Measurements from ENCODE around the gene C1QTNF9.
"Not testable (repeated sequence)": the region's sequence is repeated elsewhere in the genome, so short reads cannot be mapped to it uniquely, and the experiment has no call there.

GRCh38 chr13:24317835-24318234 is 8.5 kb downstream of the C1QTNF9 start:
- TF ChIP-seq, protein P1, sequence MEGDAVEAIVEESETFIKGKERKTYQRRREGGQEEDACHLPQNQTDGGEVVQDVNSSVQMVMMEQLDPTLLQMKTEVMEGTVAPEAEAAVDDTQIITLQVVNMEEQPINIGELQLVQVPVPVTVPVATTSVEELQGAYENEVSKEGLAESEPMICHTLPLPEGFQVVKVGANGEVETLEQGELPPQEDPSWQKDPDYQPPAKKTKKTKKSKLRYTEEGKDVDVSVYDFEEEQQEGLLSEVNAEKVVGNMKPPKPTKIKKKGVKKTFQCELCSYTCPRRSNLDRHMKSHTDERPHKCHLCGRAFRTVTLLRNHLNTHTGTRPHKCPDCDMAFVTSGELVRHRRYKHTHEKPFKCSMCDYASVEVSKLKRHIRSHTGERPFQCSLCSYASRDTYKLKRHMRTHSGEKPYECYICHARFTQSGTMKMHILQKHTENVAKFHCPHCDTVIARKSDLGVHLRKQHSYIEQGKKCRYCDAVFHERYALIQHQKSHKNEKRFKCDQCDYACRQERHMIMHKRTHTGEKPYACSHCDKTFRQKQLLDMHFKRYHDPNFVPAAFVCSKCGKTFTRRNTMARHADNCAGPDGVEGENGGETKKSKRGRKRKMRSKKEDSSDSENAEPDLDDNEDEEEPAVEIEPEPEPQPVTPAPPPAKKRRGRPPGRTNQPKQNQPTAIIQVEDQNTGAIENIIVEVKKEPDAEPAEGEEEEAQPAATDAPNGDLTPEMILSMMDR (IDR thresholded peaks at IDR 0.05): not testable (repeated sequence)
- TF ChIP-seq POLR2A (IDR thresholded peaks at IDR 0.05): not testable (repeated sequence)

Data from right lobe of liver (tissue), 4 donors.